Spleen (tissue), 7 donors: ENCODE data around the gene VWC2.

Experiments used
- CTCF ChIP-seq, 11 experiments: fragments of 200-600 bp in 7 of 11; fragments of 450-650 bp in 4 of 11; sonication (generic) in 4 of 11; IDR thresholded peaks in 8 of 11; conservative IDR thresholded peaks in 3 of 11; 1 replicate in 7 of 11; 2 replicates in 4 of 11; pipeline versions ENCODE4 v1.4.0 to v1.8.0; 2016 to 2021; ENCODE audit warnings: antibody characterized with exemption in 11 of 11, inconsistent platforms in 4 of 11, mild to moderate bottlenecking in 1 of 11
- POLR2A ChIP-seq, 3 donors: fragments of 450-650 bp; IDR thresholded peaks; one replicate each; pipeline ENCODE4 v1.5.1; 2017; ENCODE audit warnings: antibody characterized with exemption in 3 of 3, mild to moderate bottlenecking in 1 of 3
- POLR2AphosphoS5 ChIP-seq, 3 donors: sonication (generic); formaldehyde crosslinking; IDR thresholded peaks; one replicate each; pipeline ENCODE4 v1.5.1; 2017; ENCODE audit warnings: antibody characterized with exemption in 3 of 3
- donor health status: DM: no; HTN: no; CAD: no; lungs with moderate emphysema.
- donor health status: DM: no; HTN: no; CAD: no.
- donor health status: DM: no; HTN: no; CAD: no.

- TF ChIP-seq CTCF (IDR thresholded peaks at IDR 0.05 in 8 of 11, conservative IDR thresholded peaks at IDR 0.05 in 3 of 11) (no peak), POLR2A (IDR thresholded peaks at IDR 0.05) (no peak), POLR2AphosphoS5 (IDR thresholded peaks at IDR 0.05) (no peak)
Measured at GRCh38 chr7:49840751-49841405, 67.4 kb downstream of the VWC2 start.
